ENCODE results near the gene WTAP. TPM values are rescaled to one million over a fixed set of nuclear protein-coding genes. Genes with fewer than 3 reads are reported as not detected.
A peak's percentile ranks its signal among the peaks of the same experiment; 100 is the strongest.
"Not testable (repeated sequence)": the region's sequence is repeated elsewhere in the genome, so short reads cannot be mapped to it uniquely, and the experiment has no call there.

Gene WTAP
- total RNA-seq, 1 experiment from 2014 or later: 138 TPM

GRCh38 chr6:159689001-159689400 lies 38.3 kb upstream of the WTAP start:
- H3K4ac ChIP-seq (ENCODE audit: low read depth, low read length): no peak overlapping the region
- no peak overlapping the region for H3K23ac ChIP-seq (ENCODE audit: insufficient read length, low read depth, low read length)
- H3K27ac Mint-ChIP-seq: peak overlapping the region in 1 of 3 experiments; percentile 32; a peak in 1 of 7 replicates
- no peak overlapping the region for H3K4me2 ChIP-seq (ENCODE audit: insufficient read depth, insufficient read length, low read length)
- no CpG with 5 or more reads among the region's 6 CpGs for WGBS (ENCODE audit: extremely low coverage, insufficient read length, low lambda C conversion rate)
- H4K91ac ChIP-seq (ENCODE audit: insufficient read length, low read depth, low read length): no peak overlapping the region
- H2BK120ac ChIP-seq (ENCODE audit: low read depth, low read length, poor library complexity, severe bottlenecking): no peak overlapping the region
- no peak overlapping the region for H2BK20ac ChIP-seq (ENCODE audit: low read depth, low read length, poor library complexity, severe bottlenecking)
- H2BK15ac ChIP-seq (ENCODE audit: low read depth, low read length): no peak overlapping the region
- no peak overlapping the region for H3T11ph ChIP-seq (ENCODE audit: low read length)
- H3K56ac ChIP-seq (ENCODE audit: insufficient read length, low read depth, low read length): no peak overlapping the region
- H3K4me1 Mint-ChIP-seq: peaks cover 16 to 18% of the 10 kb centered on the region in 2 experiments
- peaks cover 1% of the 10 kb centered on the region; the same call in 1 of the 2 replicates for H3K4me1 ChIP-seq (ENCODE audit: insufficient read depth, low read length)
- H3K27me3 Mint-ChIP-seq (ENCODE audit: low read depth): no peaks in the 10 kb centered on the region
- no peak overlapping the region for H2AFZ ChIP-seq (ENCODE audit: low read length)
- no peak overlapping the region for H3K9ac ChIP-seq (ENCODE audit: extremely low read depth, insufficient read length, low read length)
- H3K14ac ChIP-seq (ENCODE audit: insufficient read depth, low read length): no peak overlapping the region
- no peak overlapping the region for H2BK5ac ChIP-seq (ENCODE audit: insufficient read length, low read length)
- no peak overlapping the region for H4K5ac ChIP-seq (ENCODE audit: insufficient read length, low read depth, low read length)
- TF ChIP-seq CTCF (conservative IDR thresholded peaks at IDR 0.05): no peak
- no peak overlapping the region for H2AK5ac ChIP-seq (ENCODE audit: insufficient read length, low read length)
- no peak for DNase-seq
- no peaks in the 10 kb centered on the region for H3K27me3 ChIP-seq (ENCODE audit: insufficient read depth, low read length)
- no peak overlapping the region for H3K4me3 Mint-ChIP-seq
- H3K79me1 ChIP-seq (ENCODE audit: insufficient read depth, low read depth, low read length, poor library complexity, severe bottlenecking): no peaks in the 10 kb centered on the region
- peaks cover 11% of the 10 kb centered on the region for H3K23me2 ChIP-seq (ENCODE audit: insufficient read length, low read depth, low read length, poor library complexity, severe bottlenecking)
- no peak overlapping the region for H4K8ac ChIP-seq (replicated peaks; ENCODE audit: insufficient read length, low read depth, low read length)
- no peaks in the 10 kb centered on the region for H3K9me3 ChIP-seq (ENCODE audit: control insufficient read depth, low read depth, low read length)
- H3K36me3 Mint-ChIP-seq (ENCODE audit: insufficient read depth in 1 of 3, low read depth in 3 of 3): peaks cover 29 to 55% (median 52%) of the 10 kb centered on the region in 3 experiments
- H3K9me3 Mint-ChIP-seq: no peaks in the 10 kb centered on the region
- H3K18ac ChIP-seq (ENCODE audit: insufficient read length, low read depth, low read length): no peak overlapping the region
- no peak overlapping the region for H3K27ac ChIP-seq (ENCODE audit: insufficient read length, low read depth, low read length)
- no peaks in the 10 kb centered on the region for H4K20me1 ChIP-seq (ENCODE audit: control insufficient read depth, insufficient read depth, insufficient read length)
- no peaks in the 10 kb centered on the region; the same call in 1 of the 2 replicates for H3K79me2 ChIP-seq (ENCODE audit: insufficient read depth, low read length)
- H2BK12ac ChIP-seq (ENCODE audit: insufficient read length, low read depth, low read length): no peak overlapping the region

- not testable (repeated sequence) for H2BK120ac ChIP-seq (ENCODE audit: low read depth, low read length, poor library complexity, severe bottlenecking); H2AK5ac ChIP-seq (ENCODE audit: insufficient read length, low read length); H3K9me3 ChIP-seq (ENCODE audit: control insufficient read depth, low read depth, low read length); H3K9ac ChIP-seq (ENCODE audit: extremely low read depth, insufficient read length, low read length); H3K27me3 Mint-ChIP-seq (ENCODE audit: low read depth); H2BK20ac ChIP-seq (ENCODE audit: low read depth, low read length, poor library complexity, severe bottlenecking); H2BK12ac ChIP-seq (ENCODE audit: insufficient read length, low read depth, low read length); H3K14ac ChIP-seq (ENCODE audit: insufficient read depth, low read length); DNase-seq; H4K8ac ChIP-seq (replicated peaks; ENCODE audit: insufficient read length, low read depth, low read length); H2AFZ ChIP-seq (ENCODE audit: low read length); H3K9me3 Mint-ChIP-seq; H2BK15ac ChIP-seq (ENCODE audit: low read depth, low read length); H3K4me3 Mint-ChIP-seq; H3K56ac ChIP-seq (ENCODE audit: insufficient read length, low read depth, low read length); H3K18ac ChIP-seq (ENCODE audit: insufficient read length, low read depth, low read length); H3K23ac ChIP-seq (ENCODE audit: insufficient read length, low read depth, low read length); H3K27me3 ChIP-seq (ENCODE audit: insufficient read depth, low read length); H3K4me1 ChIP-seq (ENCODE audit: insufficient read depth, low read length); H3K79me1 ChIP-seq (ENCODE audit: insufficient read depth, low read depth, low read length, poor library complexity, severe bottlenecking); H4K20me1 ChIP-seq (ENCODE audit: control insufficient read depth, insufficient read depth, insufficient read length); H3K27ac ChIP-seq (ENCODE audit: insufficient read length, low read depth, low read length); H4K5ac ChIP-seq (ENCODE audit: insufficient read length, low read depth, low read length); H3K4me2 ChIP-seq (ENCODE audit: insufficient read depth, insufficient read length, low read length); H3K79me2 ChIP-seq (ENCODE audit: insufficient read depth, low read length); H2BK5ac ChIP-seq (ENCODE audit: insufficient read length, low read length); H3K27ac Mint-ChIP-seq; H3K4ac ChIP-seq (ENCODE audit: low read depth, low read length); H3T11ph ChIP-seq (ENCODE audit: low read length); H4K91ac ChIP-seq (ENCODE audit: insufficient read length, low read depth, low read length)
- no CpG with 5 or more reads among the region's 13 CpGs for WGBS (ENCODE audit: extremely low coverage, insufficient read length, low lambda C conversion rate)
- Mint-ChIP-seq H3K36me3 (ENCODE audit: insufficient read depth in 1 of 3, low read depth in 3 of 3) (peaks cover 26 to 51% (median 46%) of the 10 kb centered on the region in 3 experiments), H3K4me1 (peaks cover 23 to 26% of the 10 kb centered on the region in 2 experiments)
- peaks cover 11% of the 10 kb centered on the region for H3K23me2 ChIP-seq (ENCODE audit: insufficient read length, low read depth, low read length, poor library complexity, severe bottlenecking)
These were observed 37.2 kb upstream of the WTAP start for GRCh38 chr6:159690135-159690534.

All from H9 (cell line).